Ureter (tissue), 1 donor: ENCODE data around the gene NRIP1. TPM values are rescaled to one million over a fixed set of nuclear protein-coding genes. Genes with fewer than 3 reads are reported as not detected.

ENCODE experiments used
- DNase-seq: peaks from one replicate; pipeline ENCODE4 v3.0.0-alpha.2; 2020; ENCODE audit warnings: low spot score
- total RNA-seq: library from RNA; stranded (reverse); gene quantifications from one replicate; pipeline ENCODE4 v1.2.4, GENCODE V29; 2023
- donor health status: DM: yes; HTN: yes; CAD: no.

NRIP1 gene
- total RNA-seq, 1 donor from 2014 or later, result 45.5 TPM

- no peak for DNase-seq
These were observed 1.3 kb upstream of the NRIP1 start for GRCh38 chr21:15066123-15066575.

- peak; percentile 86 for DNase-seq
These were observed 757 bp upstream of the NRIP1 start for GRCh38 chr21:15065392-15066122.

GRCh38 chr21:15063814-15064575, 805 bp downstream of the NRIP1 start:
- DNase-seq, result peak; percentile 61

- DNase-seq, result no peak
These were observed 1.6 kb downstream of the NRIP1 start for GRCh38 chr21:15063081-15063813.

GRCh38 chr21:15062606-15062965, 2.2 kb downstream of the NRIP1 start:
- DNase-seq, result no peak

- no peak for DNase-seq
These were observed 2.8 kb downstream of the NRIP1 start for GRCh38 chr21:15061747-15062605.

GRCh38 chr21:15061279-15061678, 3.5 kb downstream of the NRIP1 start:
- no peak for DNase-seq

GRCh38 chr21:15060543-15061175, 4.1 kb downstream of the NRIP1 start:
- DNase-seq, result no peak

- no peak for DNase-seq
These were observed 5.4 kb downstream of the NRIP1 start for GRCh38 chr21:15059397-15059796.

- no peak for DNase-seq
These were observed 5.9 kb downstream of the NRIP1 start for GRCh38 chr21:15058854-15059263.

- DNase-seq, result no peak
These were observed 7.5 kb downstream of the NRIP1 start for GRCh38 chr21:15057285-15057684.

GRCh38 chr21:15054606-15055239, 10.1 kb downstream of the NRIP1 start:
- DNase-seq, result no peak

- DNase-seq, result no peak
These were observed 10.7 kb downstream of the NRIP1 start for GRCh38 chr21:15054089-15054488.

GRCh38 chr21:15053500-15053899, 11.3 kb downstream of the NRIP1 start:
- no peak for DNase-seq

- DNase-seq, result no peak
These were observed 12.4 kb downstream of the NRIP1 start for GRCh38 chr21:15052459-15052763.

- DNase-seq, result no peak
These were observed 12.9 kb downstream of the NRIP1 start for GRCh38 chr21:15051644-15052458.

- DNase-seq, result no peak
These were observed 14.0 kb downstream of the NRIP1 start for GRCh38 chr21:15050568-15051377.

- no peak for DNase-seq
These were observed 19.8 kb downstream of the NRIP1 start for GRCh38 chr21:15045017-15045416.

GRCh38 chr21:15042531-15042930, 22.3 kb downstream of the NRIP1 start:
- no peak for DNase-seq
